HG03039 (cell line): Measurements from ENCODE around the gene MRPL34.
"Not testable (repeated sequence)": the region's sequence is repeated elsewhere in the genome, so short reads cannot be mapped to it uniquely, and the experiment has no call there.

ENCODE experiments used
- ATAC-seq: cut with Tn5 transposase; IDR thresholded peaks from one replicate; pipeline ENCODE4 v1.9.1; 2021; ENCODE audit warnings: mild to moderate bottlenecking, moderate library complexity; ENCODE audit not compliant: unreplicated experiment

The MRPL34 gene

DNA sequence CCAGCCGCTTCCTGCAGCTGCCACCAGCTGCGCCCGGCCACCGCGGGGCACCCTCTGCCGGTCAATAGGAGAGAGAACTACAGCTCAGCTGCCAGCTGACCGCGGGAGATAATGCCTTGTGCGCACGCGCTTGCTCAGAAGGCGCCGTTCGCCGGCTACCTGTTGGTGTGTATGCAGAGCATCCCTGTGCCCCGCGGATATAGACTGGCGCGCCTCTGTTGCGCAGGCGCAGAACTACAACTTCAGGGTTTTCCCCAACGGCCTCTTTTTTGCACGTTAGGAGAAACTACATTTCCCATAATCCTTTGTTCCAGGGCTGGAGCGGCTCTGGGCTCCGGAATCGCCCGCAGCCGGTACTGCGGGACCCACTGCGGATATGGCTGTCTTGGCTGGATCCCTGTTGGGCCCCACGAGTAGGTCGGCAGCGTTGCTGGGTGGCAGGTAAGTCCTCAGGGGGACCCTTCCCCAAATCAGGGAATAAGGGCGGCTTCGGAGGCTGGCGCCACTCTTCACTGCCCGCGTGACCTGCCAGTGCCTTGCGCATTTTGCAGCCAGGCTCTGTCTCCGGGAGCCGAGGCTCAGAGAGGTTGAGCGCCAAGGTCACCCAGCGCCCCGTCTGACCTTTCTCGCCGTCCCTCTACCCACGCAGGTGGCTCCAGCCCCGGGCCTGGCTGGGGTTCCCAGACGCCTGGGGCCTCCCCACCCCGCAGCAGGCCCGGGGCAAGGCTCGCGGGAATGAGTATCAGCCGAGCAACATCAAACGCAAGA, at the start of gene MRPL34:
Gene MRPL34 (plus strand): TSS at position 356 of the 768 bp plus-strand sequence. CDS start 21 bp downstream, at position 377.
- ATAC-seq: peak; percentile 43

DNA sequence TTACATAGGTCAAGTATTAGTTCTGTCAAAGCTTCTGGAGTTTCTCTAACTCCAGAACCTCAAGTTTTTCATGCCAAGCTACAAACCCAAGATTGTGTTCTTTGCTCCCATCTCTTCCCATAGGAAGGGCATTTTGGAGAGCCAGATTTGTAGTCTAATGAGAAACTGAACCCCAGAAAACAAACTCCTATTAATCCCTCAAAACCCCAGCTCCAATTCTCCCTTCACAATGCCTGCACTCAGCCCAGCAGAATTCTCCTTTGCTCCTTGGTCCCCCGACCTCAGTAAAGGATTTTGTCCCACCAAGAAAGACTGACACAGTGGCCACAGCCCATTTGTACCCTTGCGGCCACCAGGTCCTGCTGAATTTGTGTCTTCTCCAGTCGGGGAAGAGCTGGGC, 49.5 kb upstream of the MRPL34 start:
- ATAC-seq: no peak

DNA sequence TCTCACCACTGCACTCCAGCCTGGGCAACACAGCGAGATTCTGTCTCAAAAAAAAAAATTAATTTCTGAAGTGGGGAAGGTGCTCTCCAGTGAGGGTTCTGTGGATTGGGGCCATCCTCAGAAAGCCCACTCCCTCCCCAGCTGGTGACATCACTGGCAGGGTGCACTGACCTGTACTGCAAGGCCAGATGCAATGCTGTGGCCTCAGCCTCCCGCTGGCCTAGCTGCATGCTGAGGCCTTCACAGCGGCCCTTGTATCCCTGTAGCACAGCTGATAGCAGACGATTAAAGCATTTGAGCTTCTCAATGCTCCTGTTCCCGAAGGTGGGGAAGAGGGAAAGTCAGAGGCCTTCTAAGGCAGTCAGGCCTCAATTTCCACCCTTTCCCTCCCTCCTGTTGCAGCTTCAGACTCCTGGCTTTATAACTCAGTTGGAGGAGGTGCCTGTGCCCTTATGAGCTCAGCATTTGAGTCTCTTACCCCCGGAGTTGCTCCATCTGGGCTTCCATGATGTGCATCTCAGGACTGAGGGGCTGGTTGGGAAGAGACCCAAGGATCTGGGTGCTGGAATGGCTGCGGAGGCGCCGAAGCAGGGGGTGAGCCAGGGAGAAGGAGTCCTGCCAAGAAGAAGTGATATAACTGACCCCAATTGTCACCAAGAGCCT, 46.4 kb upstream of the MRPL34 start:
- ATAC-seq: no peak

DNA sequence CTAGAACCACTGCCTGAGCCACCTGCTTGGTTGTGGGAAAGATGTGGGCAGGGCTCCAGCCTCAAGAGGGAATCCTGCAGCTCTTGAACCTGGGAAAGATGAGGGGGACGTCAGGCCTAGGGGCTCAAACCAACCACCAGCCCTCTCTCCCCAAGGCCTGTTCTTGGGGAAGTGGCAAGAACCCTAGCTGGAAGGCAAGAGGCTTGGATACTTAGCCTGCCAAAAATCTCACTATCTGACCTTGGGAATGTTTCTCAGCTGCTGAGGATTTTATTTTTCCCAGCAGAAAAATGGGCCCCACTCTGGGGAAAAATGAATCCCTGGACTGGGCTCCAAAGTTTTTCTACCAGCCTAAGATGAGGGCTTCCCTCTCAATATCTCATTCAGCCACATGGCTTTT, 45.7 kb upstream of the MRPL34 start:
- no peak for ATAC-seq

DNA sequence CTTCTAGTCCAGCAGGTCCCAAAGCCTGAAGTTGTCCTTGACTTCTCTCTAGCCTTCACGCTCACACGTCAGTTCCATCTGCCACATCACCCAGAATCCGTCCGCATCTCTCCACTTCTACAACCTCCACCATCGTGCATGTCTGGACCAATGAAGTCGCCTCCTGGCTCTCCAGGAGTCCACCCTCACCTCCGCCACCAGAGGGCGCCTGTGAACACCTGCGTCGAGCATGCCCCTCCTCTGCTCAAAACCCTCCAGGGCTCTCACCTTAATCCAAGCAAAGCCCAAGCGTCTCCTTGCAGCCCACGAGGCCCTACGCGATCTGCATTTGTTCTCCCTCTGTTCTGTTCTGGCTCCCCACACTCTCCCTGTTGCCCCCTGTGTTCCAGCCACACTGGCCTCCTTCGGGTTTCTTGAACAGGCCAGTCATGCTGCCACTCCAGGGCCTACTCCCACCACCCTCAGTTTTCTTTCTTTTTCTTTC, 44.8 kb upstream of the MRPL34 start:
- ATAC-seq: peak; percentile 73

DNA sequence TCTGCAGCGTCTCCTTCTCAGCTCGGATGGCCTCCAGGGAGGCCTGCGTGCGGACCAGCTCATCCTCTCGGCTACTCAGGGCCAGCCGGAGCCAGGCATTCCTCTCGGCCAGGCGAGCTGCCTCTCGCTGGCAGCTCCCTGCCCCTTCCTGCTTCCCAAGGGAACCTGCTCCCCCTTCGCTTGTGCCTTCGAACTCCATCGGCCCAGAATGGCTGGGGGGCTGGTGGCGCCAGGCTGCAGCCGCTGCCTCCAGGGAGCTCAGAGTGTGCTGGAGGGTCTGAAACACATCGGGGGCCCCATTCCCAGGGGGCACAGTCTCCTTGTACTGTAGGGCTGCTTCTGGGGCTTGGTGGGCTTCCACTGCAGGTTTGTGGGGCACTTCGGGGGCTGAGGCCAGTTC, 43.1 kb upstream of the MRPL34 start:
- no peak for ATAC-seq

DNA sequence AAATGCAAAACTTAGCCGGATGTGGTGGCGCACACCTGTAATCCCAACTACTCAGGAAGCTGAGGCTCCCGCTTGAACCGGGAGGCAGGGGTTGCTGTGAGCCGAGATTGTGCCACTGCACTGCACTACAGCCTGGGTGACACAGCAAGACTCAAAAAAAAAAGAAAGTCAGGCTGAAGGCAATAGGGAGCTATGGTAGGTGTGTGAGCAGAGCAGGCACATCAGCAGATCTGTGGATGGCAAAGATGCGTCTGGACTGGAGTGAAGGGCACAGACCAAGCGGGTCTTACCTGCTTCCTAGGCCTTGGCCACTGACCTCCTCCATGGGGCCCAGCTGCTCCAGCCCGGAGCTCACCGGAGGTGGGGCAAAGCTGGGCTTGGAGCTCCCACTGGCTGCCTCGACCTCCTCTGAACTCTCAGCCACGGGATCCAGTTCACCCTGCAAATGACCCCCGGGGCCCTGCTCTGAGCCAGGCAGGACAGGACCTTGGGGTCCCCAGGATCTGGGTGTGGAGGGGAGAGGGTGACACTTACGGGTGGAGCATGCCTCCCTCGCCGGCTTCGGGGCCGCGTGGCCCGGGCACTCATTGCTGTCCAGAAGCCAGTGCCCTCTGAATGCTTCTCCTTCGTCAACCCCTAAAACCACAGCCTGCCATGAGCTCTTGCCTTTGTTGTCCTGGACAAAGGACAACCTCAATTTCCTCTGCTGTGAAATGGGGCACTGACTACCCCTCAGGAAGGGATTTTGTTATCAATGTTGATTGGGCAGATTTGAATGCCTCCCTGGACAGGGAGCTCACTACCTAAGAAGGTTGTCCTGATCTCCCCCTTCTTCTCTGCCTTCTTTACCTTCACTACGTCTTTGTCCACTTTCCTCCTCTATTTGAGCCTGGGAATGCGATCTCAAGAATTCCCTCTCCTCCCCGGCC, 41.7 kb upstream of the MRPL34 start:
- ATAC-seq: no peak

DNA sequence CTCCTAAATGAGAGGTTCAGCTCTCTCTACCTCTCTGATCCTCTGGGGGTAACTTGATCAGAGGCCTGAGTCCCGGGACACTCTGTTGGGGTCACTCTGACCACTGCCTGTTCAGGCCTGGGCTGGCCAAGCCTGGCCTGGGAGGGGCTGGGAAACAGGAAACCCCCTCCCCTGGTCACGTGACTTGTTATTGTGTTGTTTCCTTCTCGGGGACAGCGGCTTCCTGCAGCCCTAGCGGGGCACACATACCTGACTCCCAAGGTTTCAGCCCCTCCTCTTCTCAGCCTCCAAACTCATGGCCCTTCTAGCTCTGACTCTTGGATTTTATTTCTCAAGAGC, 41.1 kb upstream of the MRPL34 start, which contains the start of gene USHBP1:
Gene USHBP1 (minus strand): TSS at position 105 of the 339 bp plus-strand sequence. CDS start 446 bp downstream, outside the sequence.
- no peak for ATAC-seq

DNA sequence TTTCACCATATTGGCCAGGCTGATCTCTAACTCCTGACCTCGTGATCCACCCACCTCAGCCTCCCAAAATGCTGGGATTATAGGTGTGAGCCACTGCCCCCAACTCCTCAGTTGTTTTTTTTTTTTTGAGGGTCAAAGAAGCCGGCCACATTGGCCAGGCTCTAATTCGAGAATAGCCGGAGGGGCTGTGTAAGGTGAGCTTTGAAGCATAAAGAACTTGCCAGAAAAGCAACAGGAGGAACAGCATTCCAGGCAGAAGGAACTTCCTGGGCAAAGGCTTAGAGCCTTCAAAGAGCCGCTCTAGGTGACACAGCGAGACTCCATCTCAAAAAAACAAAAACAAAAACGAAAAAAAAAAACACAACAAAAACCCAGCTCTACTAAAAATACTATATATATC, 39.6 kb upstream of the MRPL34 start:
- no peak for ATAC-seq

DNA sequence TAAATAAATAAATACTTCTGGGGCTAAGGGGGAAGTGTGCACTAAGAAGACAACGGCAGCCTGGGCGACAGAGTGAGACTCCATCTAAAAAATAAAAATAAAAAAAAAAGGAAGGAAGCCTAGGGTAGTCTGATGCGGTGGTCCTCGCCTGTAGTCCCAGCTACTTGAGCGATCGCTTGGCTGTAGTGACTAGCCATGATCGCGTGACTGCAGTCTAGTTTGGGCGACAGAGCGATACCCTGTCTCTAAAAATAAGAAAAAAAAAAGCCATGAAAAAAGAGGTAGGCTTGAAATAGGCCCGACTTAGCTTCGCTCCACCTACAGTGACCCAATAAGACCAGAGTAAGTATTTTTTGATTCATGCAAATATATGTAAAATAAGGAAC, 39.1 kb upstream of the MRPL34 start:
- no peak for ATAC-seq

DNA sequence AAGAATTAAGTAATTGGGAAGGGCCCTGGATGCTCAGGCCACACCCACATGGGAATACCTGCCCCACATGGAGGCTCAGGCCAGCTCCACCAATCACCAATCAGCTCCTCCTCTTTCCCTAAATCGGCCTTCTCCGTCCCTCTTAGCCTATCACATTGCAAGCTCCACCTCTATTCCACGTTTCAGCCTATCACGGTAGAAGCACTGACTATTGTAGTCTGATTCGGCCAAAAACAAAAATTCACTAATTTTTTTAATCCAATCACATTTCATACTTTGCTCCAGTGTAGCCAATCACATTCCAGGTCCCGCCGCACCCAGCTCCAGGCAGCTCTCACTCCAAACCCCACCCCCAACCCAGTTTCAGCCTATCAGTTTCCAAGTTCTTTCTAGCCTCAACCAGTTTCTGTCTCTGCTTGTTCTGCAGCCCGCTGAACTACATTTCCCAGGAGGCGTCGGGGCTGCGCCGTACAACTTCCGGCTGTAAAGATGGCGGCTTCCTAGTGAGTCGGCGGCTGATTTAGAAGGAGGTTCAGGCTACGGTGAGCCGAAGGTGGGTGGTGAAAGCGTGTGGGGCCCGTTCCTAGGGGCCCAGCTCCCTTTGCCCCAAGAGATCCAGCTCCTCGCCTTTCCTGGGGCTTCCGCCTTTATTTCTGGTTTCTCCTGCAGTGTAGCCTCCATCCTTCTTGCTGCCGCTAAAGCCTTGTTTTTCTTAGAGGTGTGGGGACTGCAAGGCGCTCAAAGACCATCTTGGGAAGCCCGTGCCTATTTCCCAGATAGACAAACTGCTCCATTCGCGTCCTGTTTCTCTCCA, 38.5 kb upstream of the MRPL34 start, which contains the start of gene BABAM1:
Gene BABAM1 (plus strand): TSS at position 469 of the 814 bp plus-strand sequence. CDS start 1,364 bp downstream, outside the sequence.
- ATAC-seq: peak; percentile 89

DNA sequence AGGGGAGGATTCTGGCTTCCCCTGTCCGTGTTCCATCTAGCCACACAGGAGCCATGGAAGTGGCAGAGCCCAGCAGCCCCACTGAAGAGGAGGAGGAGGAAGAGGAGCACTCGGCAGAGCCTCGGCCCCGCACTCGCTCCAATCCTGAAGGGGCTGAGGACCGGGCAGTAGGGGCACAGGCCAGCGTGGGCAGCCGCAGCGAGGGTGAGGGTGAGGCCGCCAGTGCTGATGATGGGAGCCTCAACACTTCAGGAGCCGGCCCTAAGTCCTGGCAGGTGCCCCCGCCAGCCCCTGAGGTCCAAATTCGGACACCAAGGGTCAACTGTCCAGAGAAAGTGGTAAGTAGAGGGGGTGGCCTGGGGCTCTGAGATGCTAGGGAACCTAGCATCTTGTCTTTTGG, 36.9 kb upstream of the MRPL34 start:
- no peak for ATAC-seq

DNA sequence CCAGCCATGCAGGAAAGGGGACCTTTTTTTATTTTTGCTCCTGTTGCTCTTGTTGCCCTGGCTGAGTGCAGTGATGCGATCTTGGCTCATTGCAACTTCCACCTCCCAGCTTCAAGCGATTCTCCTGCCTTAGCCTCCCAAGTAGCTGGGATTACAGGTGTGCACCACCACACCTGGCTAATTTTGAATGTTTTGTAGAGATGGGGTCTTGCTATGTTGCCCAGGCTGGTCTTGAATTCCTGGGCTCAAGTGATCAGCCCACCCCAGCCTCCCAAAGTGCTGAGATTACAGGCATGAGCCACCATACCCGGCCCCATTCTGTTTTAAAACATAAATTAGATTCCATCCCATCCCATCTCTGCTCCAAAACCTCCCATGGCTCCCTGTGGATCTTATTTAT, 30.8 kb upstream of the MRPL34 start:
- ATAC-seq: not testable (repeated sequence)

DNA sequence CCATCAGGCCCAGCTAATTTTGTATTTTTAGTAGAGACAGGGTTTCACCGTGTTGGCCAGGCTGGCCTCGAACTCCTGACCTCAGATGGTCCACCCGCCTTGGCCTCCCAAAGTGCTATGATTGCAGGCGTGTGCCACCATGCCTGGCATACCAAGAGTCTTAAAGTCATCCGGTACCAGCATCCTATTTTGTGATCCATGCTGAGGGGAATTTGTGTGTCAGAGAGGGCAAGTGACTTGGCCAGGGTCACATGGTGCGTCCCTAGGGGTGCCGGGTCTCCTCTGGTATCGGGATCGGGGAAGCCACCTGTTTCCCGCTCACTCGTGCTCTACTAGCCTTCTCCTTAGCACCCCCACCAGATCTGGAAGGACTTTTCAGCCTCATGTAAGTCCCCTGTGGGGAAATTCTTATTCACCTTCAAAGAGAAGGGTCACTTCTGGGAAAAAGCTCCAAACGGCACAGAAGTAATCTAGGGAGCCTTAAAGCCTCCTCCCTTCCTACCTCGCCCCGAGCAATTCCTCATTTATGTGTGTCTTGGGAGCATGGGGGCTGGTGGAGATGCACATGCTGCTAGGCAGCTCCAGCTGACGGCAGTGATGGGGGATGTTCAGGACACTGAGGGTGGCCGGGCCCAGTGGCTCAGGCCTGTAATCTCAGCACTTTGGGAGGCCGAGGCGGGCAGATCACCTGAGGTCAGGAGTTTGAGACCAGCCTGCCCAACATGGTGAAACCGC, 30.1 kb upstream of the MRPL34 start:
- no peak for ATAC-seq

DNA sequence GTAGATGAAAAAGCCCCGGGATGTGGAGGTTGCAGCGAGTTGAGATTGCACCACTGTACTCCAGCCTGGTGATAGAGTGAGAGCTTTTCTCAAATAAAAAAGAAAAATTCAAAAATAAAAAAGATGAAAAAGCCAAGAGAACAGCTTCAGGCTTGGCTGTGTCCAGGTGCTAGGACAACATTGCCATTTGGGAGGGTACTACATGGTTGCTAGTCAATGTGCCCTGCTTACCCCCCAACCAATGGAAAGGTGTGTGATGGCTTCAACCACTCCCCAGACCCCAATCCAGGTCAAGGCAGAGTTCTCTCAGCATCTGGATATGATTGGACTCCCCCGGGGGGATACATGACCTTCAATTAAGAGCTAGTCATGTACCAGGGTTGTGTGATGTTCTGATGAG, 26.2 kb upstream of the MRPL34 start:
- no peak for ATAC-seq

DNA sequence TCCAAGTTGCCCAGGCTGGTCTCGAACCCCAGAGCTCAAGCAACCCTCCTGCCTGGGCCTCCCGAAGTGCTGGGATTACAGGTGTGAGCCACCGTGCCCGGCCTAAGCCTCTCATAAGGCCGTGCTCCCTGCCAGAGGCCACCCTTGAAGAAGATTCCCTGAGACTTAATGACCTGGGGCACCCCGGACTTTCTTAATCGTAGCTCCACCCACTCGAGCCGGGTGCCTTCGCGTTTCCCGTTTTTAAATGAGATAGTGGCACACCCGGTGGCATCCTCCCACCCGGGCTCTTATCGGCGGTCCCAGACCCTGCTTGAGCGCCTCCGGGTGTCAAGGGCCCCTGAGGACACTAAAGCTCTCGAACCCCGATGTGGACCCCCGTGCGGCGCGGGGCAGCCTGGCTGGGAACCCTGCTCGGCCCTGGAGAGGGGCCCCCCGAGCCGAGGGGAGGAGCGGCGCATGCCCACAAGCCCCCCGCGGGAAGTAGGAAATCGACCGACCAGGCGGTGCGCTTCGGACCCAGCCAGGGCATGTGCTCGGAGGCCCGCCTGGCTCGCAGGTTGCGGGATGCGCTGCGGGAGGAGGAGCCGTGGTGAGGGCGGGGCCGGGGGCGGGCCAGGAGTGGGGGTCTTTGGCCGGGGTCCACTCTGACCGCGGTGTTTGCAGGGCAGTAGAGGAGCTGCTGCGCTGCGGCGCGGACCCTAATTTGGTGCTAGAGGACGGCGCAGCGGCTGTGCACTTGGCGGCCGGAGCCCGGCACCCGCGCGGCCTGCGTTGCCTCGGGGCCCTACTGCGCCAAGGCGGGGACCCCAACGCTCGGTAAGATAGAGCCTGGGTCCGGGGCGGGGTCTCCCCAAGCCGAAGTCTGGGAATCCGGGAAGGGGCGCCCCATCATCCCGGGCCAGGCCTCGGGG, 24.0 kb upstream of the MRPL34 start, which contains the start of gene ANKLE1:
Gene ANKLE1 (plus strand): TSS at position 511 of the 914 bp plus-strand sequence. CDS start 20 bp downstream, at position 531.
- ATAC-seq: peak; percentile 34

DNA sequence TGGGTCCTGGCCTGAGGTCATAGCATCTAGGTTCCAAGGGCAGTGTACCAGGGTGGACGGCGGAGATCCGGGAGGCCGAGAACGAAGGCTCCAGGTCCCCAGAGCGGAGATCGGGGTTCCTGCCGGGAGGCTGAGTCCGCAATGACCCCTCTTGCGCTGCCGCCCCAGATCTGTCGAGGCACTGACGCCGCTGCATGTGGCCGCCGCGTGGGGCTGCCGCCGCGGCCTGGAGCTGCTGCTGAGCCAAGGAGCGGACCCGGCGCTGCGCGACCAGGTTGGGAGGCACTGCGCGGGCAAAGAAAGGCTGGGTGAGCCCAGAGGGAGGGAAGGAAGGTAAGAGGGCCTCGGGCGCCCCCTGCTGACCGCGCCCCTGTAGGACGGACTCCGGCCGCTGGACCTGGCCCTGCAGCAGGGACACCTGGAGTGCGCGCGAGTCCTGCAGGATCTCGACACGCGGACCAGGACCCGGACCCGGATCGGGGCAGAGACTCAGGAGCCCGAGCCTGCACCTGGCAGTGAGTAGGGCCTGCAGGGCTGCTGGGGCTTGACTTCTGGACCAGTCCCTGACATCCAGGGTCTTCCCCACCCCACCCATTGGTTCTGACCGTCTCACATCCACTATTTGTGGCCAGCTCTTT, 23.1 kb upstream of the MRPL34 start:
- ATAC-seq: peak; percentile 50

DNA sequence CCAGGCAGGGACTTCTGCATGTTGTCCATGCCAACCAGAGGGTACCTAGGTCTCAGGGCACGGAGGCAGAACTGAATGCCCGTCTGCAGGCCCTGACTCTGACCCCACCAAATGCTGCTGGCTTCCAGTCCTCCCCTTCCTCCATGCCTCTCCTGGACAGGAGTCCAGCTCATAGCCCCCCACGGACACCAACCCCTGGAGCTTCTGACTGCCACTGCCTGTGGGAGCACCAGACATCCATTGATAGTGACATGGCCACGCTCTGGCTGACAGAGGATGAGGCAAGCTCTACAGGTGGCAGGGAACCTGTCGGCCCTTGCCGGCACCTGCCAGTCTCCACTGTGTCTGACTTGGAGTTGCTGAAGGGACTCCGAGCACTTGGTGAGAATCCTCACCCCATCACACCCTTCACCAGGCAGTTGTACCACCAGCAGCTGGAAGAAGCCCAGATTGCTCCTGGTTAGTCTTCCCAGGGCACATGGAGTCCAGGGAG, 22.1 kb upstream of the MRPL34 start:
- ATAC-seq: no peak
